Measurements from ENCODE around the gene GEMIN5.
"Not testable (repeated sequence)": the region's sequence is repeated elsewhere in the genome, so short reads cannot be mapped to it uniquely, and the experiment has no call there.

Gene GEMIN5

GRCh38 chr5:154937718-154938466, at the start of gene GEMIN5:
Gene GEMIN5 (minus strand): TSS chr5:154938211. CDS start chr5:154938133, 78 bp downstream.
- DNase-seq (ENCODE audit: low read depth): peak; percentile 81

GRCh38 chr5:154986151-154986550, 48.1 kb upstream of the GEMIN5 start:
- no peak for DNase-seq (ENCODE audit: low read depth)

GRCh38 chr5:154984946-154985516, 47.0 kb upstream of the GEMIN5 start:
- DNase-seq (ENCODE audit: low read depth): no peak

- DNase-seq (ENCODE audit: low read depth): not testable (repeated sequence)
Observed at GRCh38 chr5:154978294-154978693, 40.3 kb upstream of the GEMIN5 start.

GRCh38 chr5:154977409-154977808, 39.4 kb upstream of the GEMIN5 start:
- no peak for DNase-seq (ENCODE audit: low read depth)

- DNase-seq (ENCODE audit: low read depth): not testable (repeated sequence)
Observed at GRCh38 chr5:154976082-154976481, 38.1 kb upstream of the GEMIN5 start.

DNA sequence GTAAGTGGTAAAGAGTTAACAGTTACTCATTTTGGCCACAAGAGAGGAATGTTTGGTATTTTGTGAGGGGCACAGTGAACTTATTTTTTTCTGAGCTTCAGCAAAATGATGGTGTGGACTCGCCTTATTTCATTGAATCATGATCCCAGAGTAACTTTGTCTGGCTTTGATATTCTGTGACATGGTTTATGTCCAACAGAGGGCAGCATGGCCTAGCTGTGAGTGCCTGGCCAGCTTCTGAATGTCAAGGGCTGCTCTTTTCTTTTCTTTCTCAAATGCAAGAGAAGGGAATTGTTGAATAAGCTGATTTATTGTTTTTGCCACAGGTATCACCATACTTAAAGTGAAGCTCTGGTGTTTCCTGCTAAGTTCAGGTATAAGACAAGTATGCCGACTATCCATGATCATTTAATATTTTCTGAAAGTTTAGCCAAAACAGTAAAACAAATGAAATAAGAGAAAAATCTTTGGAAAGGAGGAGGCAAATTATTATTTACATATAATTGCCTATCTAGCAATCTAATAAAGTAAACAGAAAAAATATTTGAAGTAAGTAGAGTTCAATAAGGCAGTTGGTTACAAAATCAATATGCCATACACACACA, 34.6 kb upstream of the GEMIN5 start:
- DNase-seq (ENCODE audit: low read depth): no peak

DNA sequence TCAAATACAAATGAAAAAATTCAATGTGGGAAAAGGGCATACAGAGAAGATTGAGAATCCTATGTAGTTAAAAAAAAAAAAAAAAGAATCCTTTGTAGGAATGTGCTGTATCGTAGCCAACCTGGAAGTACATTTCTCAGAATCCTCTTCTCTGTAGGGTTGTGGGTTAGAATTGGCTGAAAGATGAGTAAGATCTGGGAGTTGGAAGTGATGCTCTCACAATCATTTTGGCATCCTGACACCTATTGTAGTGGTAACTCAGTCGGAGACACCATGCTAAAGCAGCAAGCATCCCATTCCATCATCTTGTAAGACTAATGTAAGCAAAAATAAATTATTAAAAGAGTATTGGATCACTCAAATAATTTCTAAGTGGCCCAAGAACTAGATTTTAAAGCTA, 33.5 kb upstream of the GEMIN5 start:
- DNase-seq (ENCODE audit: low read depth): no peak

GRCh38 chr5:154970759-154971158, 32.7 kb upstream of the GEMIN5 start:
- no peak for DNase-seq (ENCODE audit: low read depth)

GRCh38 chr5:154968953-154969352, 30.9 kb upstream of the GEMIN5 start:
- no peak for DNase-seq (ENCODE audit: low read depth)

- no peak for DNase-seq (ENCODE audit: low read depth)
Observed at GRCh38 chr5:154967421-154968024, 29.5 kb upstream of the GEMIN5 start.

DNA sequence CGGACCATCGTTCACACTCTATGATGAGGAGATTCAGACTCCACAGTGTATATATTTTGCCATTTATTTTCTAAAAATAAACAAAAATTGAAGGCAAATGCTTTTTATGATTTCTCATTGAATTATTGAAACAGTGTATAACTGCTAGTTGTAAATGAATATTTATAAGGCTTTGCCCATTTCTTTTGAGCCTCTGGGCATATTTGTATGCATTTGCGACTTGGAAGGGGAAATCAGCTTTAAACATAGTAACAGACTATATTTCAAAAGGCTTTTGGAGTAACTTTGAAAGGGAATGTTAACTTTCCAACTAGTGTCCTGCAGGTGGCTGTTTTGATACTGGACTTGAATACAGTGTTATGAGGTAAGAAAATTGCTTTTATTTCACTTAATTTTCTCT, 28.9 kb upstream of the GEMIN5 start:
- no peak for DNase-seq (ENCODE audit: low read depth)

DNA sequence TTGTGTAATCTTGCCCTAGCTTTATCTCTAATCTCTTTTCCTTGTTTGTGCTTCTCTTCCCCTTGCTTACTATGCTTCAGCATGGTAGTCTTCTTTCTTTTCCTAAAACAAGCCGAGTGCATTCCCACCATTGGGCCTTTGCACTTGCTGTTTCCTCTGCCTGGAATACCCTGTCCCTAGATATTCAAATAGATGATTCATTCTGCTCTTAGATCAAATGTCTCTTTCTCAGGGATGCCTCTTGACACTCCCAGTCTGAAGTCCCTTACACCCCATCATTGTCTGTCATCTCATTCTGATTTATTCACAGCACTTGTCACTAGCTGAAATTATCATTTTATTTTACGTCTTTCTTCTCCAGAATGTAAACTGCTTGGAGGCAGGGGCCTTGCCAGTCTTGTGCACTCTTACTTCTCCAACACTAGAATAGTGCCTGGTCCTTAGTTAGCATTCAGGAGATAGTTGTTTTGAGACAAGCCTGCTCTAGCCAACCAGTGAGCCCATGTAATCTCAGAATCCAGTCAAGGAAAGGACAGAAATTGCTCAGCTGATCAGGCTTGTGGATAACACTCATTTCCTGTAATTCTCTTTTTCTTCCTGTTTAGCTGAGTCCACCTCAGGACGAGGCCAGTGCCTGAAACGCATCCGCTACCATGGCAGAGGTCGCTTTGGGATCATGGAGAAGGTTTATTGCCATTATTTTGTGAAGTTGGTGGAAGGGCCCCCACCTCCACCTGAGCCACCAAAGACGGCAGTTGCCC, 28.2 kb upstream of the GEMIN5 start:
- DNase-seq (ENCODE audit: low read depth): no peak

GRCh38 chr5:154962494-154962893, 24.5 kb upstream of the GEMIN5 start:
- no peak for DNase-seq (ENCODE audit: low read depth)

- DNase-seq (ENCODE audit: low read depth): no peak
Observed at GRCh38 chr5:154956712-154957111, 18.7 kb upstream of the GEMIN5 start.

DNA sequence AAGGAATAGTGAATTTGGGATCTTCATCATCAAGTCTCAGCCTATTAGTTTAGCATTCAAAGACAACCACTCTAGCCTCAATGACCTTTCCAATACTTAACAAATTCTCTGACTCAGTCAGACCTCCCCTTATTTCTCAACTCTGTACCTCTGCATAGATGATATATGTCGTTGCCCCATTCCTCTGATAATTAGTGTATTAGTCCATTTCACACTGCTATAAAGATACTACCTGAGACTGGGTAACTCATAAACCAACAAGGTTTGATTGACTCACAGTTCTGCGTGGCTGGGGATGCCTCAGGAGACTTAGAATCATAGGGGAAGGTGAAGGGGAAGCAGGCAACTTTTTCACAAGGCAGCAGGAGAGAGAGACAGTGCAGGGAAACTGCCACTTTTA, 11.8 kb upstream of the GEMIN5 start:
- DNase-seq (ENCODE audit: low read depth): no peak

DNA sequence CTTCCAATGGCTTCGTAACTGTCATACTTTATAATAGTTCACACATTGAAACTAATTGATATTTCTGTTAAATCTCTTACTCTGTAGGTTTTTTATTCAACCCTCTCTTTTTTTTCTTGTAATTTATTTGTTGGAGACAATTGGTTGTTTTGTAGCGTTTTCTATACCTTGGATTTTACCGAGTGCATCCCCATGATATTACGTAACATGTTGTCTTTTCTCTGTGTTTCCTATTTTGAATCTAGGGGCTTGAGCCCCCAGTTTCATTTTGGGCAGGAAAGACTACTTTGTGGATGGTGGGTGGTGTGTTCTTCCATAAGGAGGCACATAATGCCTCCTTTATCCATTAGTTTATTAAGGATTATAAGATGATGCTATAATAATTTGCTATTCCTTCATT, 10.3 kb upstream of the GEMIN5 start:
- DNase-seq (ENCODE audit: low read depth): no peak

DNA sequence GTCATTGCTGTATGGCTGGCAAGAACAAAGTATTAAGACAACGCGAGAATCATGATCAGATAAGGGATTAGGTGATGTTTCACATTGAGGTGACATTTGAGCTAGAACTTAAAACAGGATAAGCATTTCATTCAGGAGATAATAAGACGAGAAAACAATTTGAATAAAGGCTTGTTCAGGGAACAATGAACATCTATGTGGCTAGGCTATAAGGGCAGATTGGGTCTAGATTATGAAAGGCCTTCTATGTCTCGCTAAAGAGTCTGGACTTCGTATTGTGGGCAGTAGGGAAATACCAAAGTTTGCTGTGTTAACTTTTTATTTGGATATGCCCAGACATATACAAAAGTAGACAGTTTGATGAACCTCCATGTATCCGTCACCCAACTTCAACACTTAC, 9.8 kb upstream of the GEMIN5 start:
- DNase-seq (ENCODE audit: low read depth): no peak

- no peak for DNase-seq (ENCODE audit: low read depth)
Observed at GRCh38 chr5:154945695-154946301, 7.8 kb upstream of the GEMIN5 start.

GRCh38 chr5:154944716-154945115, 6.7 kb upstream of the GEMIN5 start:
- no peak for DNase-seq (ENCODE audit: low read depth)

DNA sequence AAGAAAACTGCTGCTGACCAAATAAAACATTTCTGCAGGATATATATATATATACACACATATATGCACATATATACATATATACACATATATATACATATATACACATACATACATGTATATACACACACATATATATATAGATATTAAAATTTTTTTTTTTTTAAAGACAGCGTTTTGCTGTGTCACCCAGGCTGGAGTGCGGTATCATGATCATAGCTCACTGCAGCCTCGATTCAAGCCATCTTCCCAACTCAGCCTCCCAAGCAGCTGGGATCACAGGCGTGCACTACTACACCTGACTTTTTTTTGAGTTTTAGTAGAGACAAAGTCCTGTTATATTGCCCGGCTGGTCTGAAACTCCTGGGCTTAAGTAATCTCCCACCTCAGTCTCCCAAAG, 5.5 kb upstream of the GEMIN5 start:
- DNase-seq (ENCODE audit: low read depth): no peak
